ENCODE results near the gene CCDC149. TPM values are rescaled to one million over a fixed set of nuclear protein-coding genes. Genes with fewer than 3 reads are reported as not detected.

Gene CCDC149
- total RNA-seq, 1 experiment from 2014 or later, result 8.9 TPM

GRCh38 chr4:24810871-24811631, 101.8 kb downstream of the CCDC149 start:
- H3K36me3 Mint-ChIP-seq (ENCODE audit: insufficient read depth, unreplicated experiment), result no peaks in the 10 kb centered on the region
- DNase-seq, result no peak
- no peak overlapping the region for H3K27ac Mint-ChIP-seq (ENCODE audit: unreplicated experiment)
- TF ChIP-seq, protein P1, sequence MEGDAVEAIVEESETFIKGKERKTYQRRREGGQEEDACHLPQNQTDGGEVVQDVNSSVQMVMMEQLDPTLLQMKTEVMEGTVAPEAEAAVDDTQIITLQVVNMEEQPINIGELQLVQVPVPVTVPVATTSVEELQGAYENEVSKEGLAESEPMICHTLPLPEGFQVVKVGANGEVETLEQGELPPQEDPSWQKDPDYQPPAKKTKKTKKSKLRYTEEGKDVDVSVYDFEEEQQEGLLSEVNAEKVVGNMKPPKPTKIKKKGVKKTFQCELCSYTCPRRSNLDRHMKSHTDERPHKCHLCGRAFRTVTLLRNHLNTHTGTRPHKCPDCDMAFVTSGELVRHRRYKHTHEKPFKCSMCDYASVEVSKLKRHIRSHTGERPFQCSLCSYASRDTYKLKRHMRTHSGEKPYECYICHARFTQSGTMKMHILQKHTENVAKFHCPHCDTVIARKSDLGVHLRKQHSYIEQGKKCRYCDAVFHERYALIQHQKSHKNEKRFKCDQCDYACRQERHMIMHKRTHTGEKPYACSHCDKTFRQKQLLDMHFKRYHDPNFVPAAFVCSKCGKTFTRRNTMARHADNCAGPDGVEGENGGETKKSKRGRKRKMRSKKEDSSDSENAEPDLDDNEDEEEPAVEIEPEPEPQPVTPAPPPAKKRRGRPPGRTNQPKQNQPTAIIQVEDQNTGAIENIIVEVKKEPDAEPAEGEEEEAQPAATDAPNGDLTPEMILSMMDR (IDR thresholded peaks at IDR 0.05; ENCODE audit: unreplicated experiment), result no peak
- H3K4me1 Mint-ChIP-seq (ENCODE audit: low read depth, unreplicated experiment), result no peaks in the 10 kb centered on the region
- no TSS peak for BruUV-seq (replicated peaks)
- H3K27me3 Mint-ChIP-seq (ENCODE audit: unreplicated experiment), result no peaks in the 10 kb centered on the region
- H3K4me3 Mint-ChIP-seq (ENCODE audit: low read depth, unreplicated experiment), result no peak overlapping the region
- peaks cover 4% of the 10 kb centered on the region for H3K9me3 Mint-ChIP-seq (ENCODE audit: low read depth, unreplicated experiment)
- CTCF ChIA-PET, result interaction anchor here (0.6 kb wide), 1 partner anchor 48 kb away, joined by 3 read pairs; no protein-coding TSS in a partner anchor
- intact Hi-C loops (cut with micrococcal nuclease; ENCODE audit: unreplicated experiment), result no loop called here

DNA sequence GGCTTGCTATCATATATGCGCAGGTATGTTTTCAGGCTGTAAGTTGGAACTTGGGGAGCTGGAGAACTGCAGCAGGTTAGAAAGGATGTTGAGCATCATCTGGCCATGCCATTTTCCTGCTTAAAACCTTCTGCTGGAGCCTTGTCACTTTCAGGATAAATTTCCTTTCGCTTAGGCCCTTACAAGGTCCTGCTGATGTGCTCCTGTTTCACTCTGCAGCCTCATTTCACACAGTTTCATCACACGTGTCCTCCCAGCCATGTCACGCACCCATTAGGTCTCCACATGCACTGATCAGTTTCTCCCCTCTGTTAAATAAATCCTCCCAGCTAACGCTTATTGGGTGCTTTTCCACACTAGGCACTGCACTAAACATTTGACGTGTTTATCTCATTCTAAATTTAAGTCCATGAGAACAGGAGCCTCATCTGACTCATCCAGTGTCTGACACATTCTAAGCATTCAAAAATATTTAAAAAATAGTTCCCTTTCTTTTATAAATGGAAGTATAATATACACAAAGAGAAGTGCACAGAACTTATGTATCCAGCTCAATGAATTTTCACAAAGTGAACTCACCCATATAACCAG, 102.9 kb downstream of the CCDC149 start:
- Mint-ChIP-seq H3K27ac (ENCODE audit: unreplicated experiment) (no peak overlapping the region), H3K36me3 (ENCODE audit: insufficient read depth, unreplicated experiment) (no peaks in the 10 kb centered on the region), H3K4me3 (ENCODE audit: low read depth, unreplicated experiment) (no peak overlapping the region), H3K4me1 (ENCODE audit: low read depth, unreplicated experiment) (no peaks in the 10 kb centered on the region), H3K9me3 (ENCODE audit: low read depth, unreplicated experiment) (peaks cover 4% of the 10 kb centered on the region), H3K27me3 (ENCODE audit: unreplicated experiment) (no peaks in the 10 kb centered on the region)
- CTCF ChIA-PET, result no interaction called here
- TF ChIP-seq, protein P1 (IDR thresholded peaks at IDR 0.05; ENCODE audit: unreplicated experiment), result no peak
- BruUV-seq (replicated peaks), result no TSS peak
- no peak for DNase-seq
- intact Hi-C loops (cut with micrococcal nuclease; ENCODE audit: unreplicated experiment), result no loop called here

GRCh38 chr4:24809376-24809775, 103.5 kb downstream of the CCDC149 start:
- no peaks in the 10 kb centered on the region for H3K36me3 Mint-ChIP-seq (ENCODE audit: insufficient read depth, unreplicated experiment)
- H3K27me3 Mint-ChIP-seq (ENCODE audit: unreplicated experiment), result no peaks in the 10 kb centered on the region
- H3K27ac Mint-ChIP-seq (ENCODE audit: unreplicated experiment), result no peak overlapping the region
- H3K4me1 Mint-ChIP-seq (ENCODE audit: low read depth, unreplicated experiment), result no peaks in the 10 kb centered on the region
- H3K4me3 Mint-ChIP-seq (ENCODE audit: low read depth, unreplicated experiment), result no peak overlapping the region
- intact Hi-C loops (cut with micrococcal nuclease; ENCODE audit: unreplicated experiment), result no loop called here
- TF ChIP-seq, protein P1 (IDR thresholded peaks at IDR 0.05; ENCODE audit: unreplicated experiment), result no peak
- CTCF ChIA-PET, result no interaction called here
- peaks cover 4% of the 10 kb centered on the region for H3K9me3 Mint-ChIP-seq (ENCODE audit: low read depth, unreplicated experiment)
- DNase-seq, result no peak
- no TSS peak for BruUV-seq (replicated peaks)

DNA sequence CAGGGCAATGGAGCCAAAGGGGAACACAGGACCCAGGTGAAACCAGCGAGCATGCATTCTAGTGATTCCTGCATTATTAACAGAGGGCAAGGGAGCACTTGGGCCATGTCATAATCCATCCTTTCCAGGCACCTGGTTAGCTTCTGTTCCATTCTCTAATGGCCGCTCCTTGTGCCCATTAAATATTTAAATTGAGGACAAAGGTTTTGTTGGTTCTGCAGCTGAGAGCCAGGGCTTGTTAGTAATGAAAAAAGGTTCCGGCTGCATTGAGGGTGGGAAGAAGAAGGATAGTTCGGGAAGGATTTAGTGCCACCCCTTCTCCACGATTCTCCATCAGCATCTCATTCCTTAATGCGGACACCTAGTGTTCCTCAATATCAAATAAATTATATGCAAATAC, 103.9 kb downstream of the CCDC149 start:
- no peaks in the 10 kb centered on the region for H3K27me3 Mint-ChIP-seq (ENCODE audit: unreplicated experiment)
- CTCF ChIA-PET, result no interaction called here
- DNase-seq, result no peak
- TF ChIP-seq, protein P1 (IDR thresholded peaks at IDR 0.05; ENCODE audit: unreplicated experiment), result no peak
- H3K4me3 Mint-ChIP-seq (ENCODE audit: low read depth, unreplicated experiment), result no peak overlapping the region
- H3K36me3 Mint-ChIP-seq (ENCODE audit: insufficient read depth, unreplicated experiment), result no peaks in the 10 kb centered on the region
- no TSS peak for BruUV-seq (replicated peaks)
- H3K27ac Mint-ChIP-seq (ENCODE audit: unreplicated experiment), result no peak overlapping the region
- peaks cover 4% of the 10 kb centered on the region for H3K9me3 Mint-ChIP-seq (ENCODE audit: low read depth, unreplicated experiment)
- H3K4me1 Mint-ChIP-seq (ENCODE audit: low read depth, unreplicated experiment), result no peaks in the 10 kb centered on the region
- intact Hi-C loops (cut with micrococcal nuclease; ENCODE audit: unreplicated experiment), result no loop called here

Measured in Calu3 (cell line).